COLO668 (cell line): ENCODE data around the gene AGBL1.

ENCODE experiments used
- DNase-seq: peaks from one replicate; lab custom pipeline; 2025; ENCODE audit not compliant: unreplicated experiment; lab: John Stamatoyannopoulos, UW

The AGBL1 gene

GRCh38 chr15:86162641-86163040, 83.0 kb downstream of the AGBL1 start:
- DNase-seq: no peak

GRCh38 chr15:86163816-86164215, 84.1 kb downstream of the AGBL1 start:
- no peak for DNase-seq

GRCh38 chr15:86164232-86164898, 84.7 kb downstream of the AGBL1 start:
- DNase-seq: no peak

- DNase-seq: no peak
Measured at GRCh38 chr15:86165265-86166211, 85.9 kb downstream of the AGBL1 start.

- no peak for DNase-seq
Measured at GRCh38 chr15:86167841-86168240, 88.2 kb downstream of the AGBL1 start.

- no peak for DNase-seq
Measured at GRCh38 chr15:86178845-86179244, 99.2 kb downstream of the AGBL1 start.

- no peak for DNase-seq
Measured at GRCh38 chr15:86183596-86184491, 104.2 kb downstream of the AGBL1 start.

GRCh38 chr15:86193716-86194380, 114.2 kb downstream of the AGBL1 start:
- no peak for DNase-seq

GRCh38 chr15:86197770-86198169, 118.1 kb downstream of the AGBL1 start:
- DNase-seq: no peak

- DNase-seq: no peak
Measured at GRCh38 chr15:86199467-86200145, 119.9 kb downstream of the AGBL1 start.

- DNase-seq: no peak
Measured at GRCh38 chr15:86201313-86202008, 121.8 kb downstream of the AGBL1 start.

- no peak for DNase-seq
Measured at GRCh38 chr15:86203462-86203861, 123.8 kb downstream of the AGBL1 start.

- DNase-seq: no peak
Measured at GRCh38 chr15:86205096-86205495, 125.4 kb downstream of the AGBL1 start.

GRCh38 chr15:86213420-86213819, 133.7 kb downstream of the AGBL1 start:
- DNase-seq: no peak

GRCh38 chr15:86213888-86214287, 134.2 kb downstream of the AGBL1 start:
- no peak for DNase-seq

GRCh38 chr15:86221119-86221518, 141.4 kb downstream of the AGBL1 start:
- DNase-seq: no peak

GRCh38 chr15:86229306-86229705, 149.6 kb downstream of the AGBL1 start:
- no peak for DNase-seq

- no peak for DNase-seq
Measured at GRCh38 chr15:86229936-86230335, 150.3 kb downstream of the AGBL1 start.

- peak; percentile 4 for DNase-seq
Measured at GRCh38 chr15:86231864-86232721, 152.4 kb downstream of the AGBL1 start.
